GM18502 (cell line): Measurements from ENCODE around the gene TMEM131L.
"Not testable (repeated sequence)": the region's sequence is repeated elsewhere in the genome, so short reads cannot be mapped to it uniquely, and the experiment has no call there.

Experiments used
- ATAC-seq: cut with Tn5 transposase; IDR thresholded peaks from one replicate; pipeline ENCODE4 v1.9.1; 2021; ENCODE audit warnings: mild to moderate bottlenecking; ENCODE audit not compliant: unreplicated experiment, poor library complexity

The TMEM131L gene

GRCh38 chr4:153440475-153440874 lies 25.7 kb upstream of the TMEM131L start:
- ATAC-seq: no peak

GRCh38 chr4:153447175-153447905 lies 18.8 kb upstream of the TMEM131L start:
- ATAC-seq: no peak

- ATAC-seq: no peak
Observed at GRCh38 chr4:153448003-153448731, 18.0 kb upstream of the TMEM131L start.

- no peak for ATAC-seq
Observed at GRCh38 chr4:153449338-153449737, 16.8 kb upstream of the TMEM131L start.

- no peak for ATAC-seq
Observed at GRCh38 chr4:153450544-153450917, 15.6 kb upstream of the TMEM131L start.

- ATAC-seq: not testable (repeated sequence)
Observed at GRCh38 chr4:153451145-153451544, 15.0 kb upstream of the TMEM131L start.

GRCh38 chr4:153451911-153452657 lies 14.1 kb upstream of the TMEM131L start:
- no peak for ATAC-seq

- no peak for ATAC-seq
Observed at GRCh38 chr4:153452658-153453378, 13.3 kb upstream of the TMEM131L start.

GRCh38 chr4:153453402-153453801 lies 12.8 kb upstream of the TMEM131L start:
- ATAC-seq: no peak

GRCh38 chr4:153458969-153459368 lies 7.2 kb upstream of the TMEM131L start:
- ATAC-seq: no peak

- not testable (repeated sequence) for ATAC-seq
Observed at GRCh38 chr4:153461549-153461948, 4.6 kb upstream of the TMEM131L start.

GRCh38 chr4:153464068-153464467 lies 2.1 kb upstream of the TMEM131L start:
- ATAC-seq: no peak

- no peak for ATAC-seq
Observed at GRCh38 chr4:153465140-153465539, 1.0 kb upstream of the TMEM131L start.

GRCh38 chr4:153465615-153466080 lies 512 bp upstream of the TMEM131L start:
- ATAC-seq: peak; percentile 14

- peak; percentile 55 for ATAC-seq
Observed at GRCh38 chr4:153466949-153467896, 1.1 kb downstream of the TMEM131L start.

GRCh38 chr4:153467897-153468262 lies 1.7 kb downstream of the TMEM131L start:
- ATAC-seq: no peak

- peak; percentile 20 for ATAC-seq
Observed at GRCh38 chr4:153468587-153468986, 2.4 kb downstream of the TMEM131L start.

GRCh38 chr4:153469031-153469430 lies 2.9 kb downstream of the TMEM131L start:
- ATAC-seq: no peak

GRCh38 chr4:153471071-153471697 lies 5.0 kb downstream of the TMEM131L start:
- not testable (repeated sequence) for ATAC-seq
